Loucy (cell line): ENCODE measurements around the gene S100A7A.

ENCODE experiments used
- CTCF ChIP-seq: fragments of 200-600 bp; sonication (generic); conservative IDR thresholded peaks from 2 replicates; pipeline ENCODE4 v1.5.1; 2014; ENCODE audit warnings: mild to moderate bottlenecking, antibody characterized with exemption, low read length
- EZH2phosphoT487 ChIP-seq: fragments of 200-600 bp; IDR thresholded peaks from 2 replicates; pipeline ENCODE4 v1.6.1; 2018; ENCODE audit warnings: antibody characterized with exemption, mild to moderate bottlenecking, moderate library complexity, borderline replicate concordance

GRCh38 chr1:153370146-153370545, 46.2 kb upstream of the S100A7A start:
- TF ChIP-seq CTCF (no peak), EZH2phosphoT487 (no peak)
